Adrenal gland (tissue), 12 donors: ENCODE results near the gene NISCH. TPM values are rescaled to one million over a fixed set of nuclear protein-coding genes. Genes with fewer than 3 reads are reported as not detected.

Experiments used
- DNase-seq, 7 donors: peaks; one replicate each; pipeline ENCODE4 v3.0.0-alpha.2; 2019 to 2020
- H3K27ac ChIP-seq, 5 donors: fragments of 200-600 bp; sonication (generic) in 4 of 5; 1 replicate in 3 of 5; 2 replicates in 2 of 5; pipeline versions ENCODE4 v1.5.1 to v1.8.0; 2016 to 2020; ENCODE audit warnings: mild to moderate bottlenecking in 1 of 5
- H3K27me3 ChIP-seq: fragments of 200-600 bp; 2 replicates; pipeline ENCODE4 v1.8.0; 2021
- H3K36me3 ChIP-seq, 2 donors: fragments of 200-600 bp; replicated peaks in 1 of 2; 1 replicate in 1 of 2; 2 replicates in 1 of 2; pipeline versions ENCODE4 v1.5.1 to v1.8.0; 2018 to 2022
- H3K4me1 ChIP-seq, 2 donors: fragments of 200-600 bp; replicated peaks in 1 of 2; 1 replicate in 1 of 2; 2 replicates in 1 of 2; pipeline versions ENCODE4 v1.5.1 to v1.8.0; 2018 to 2021
- H3K4me3 ChIP-seq, 4 donors: fragments of 200-600 bp; sonication (generic) in 3 of 4; one replicate each; pipeline ENCODE4 v1.5.1; 2016 to 2018
- H3K9me3 ChIP-seq, 3 donors: fragments of 200-600 bp; sonication (generic) in 1 of 3; replicated peaks in 1 of 3; 1 replicate in 2 of 3; 2 replicates in 1 of 3; pipeline versions ENCODE4 v1.5.1 to v1.8.0; 2016 to 2021
- POLR2A ChIP-seq, 2 donors: fragments of 450-650 bp; IDR thresholded peaks; one replicate each; pipeline ENCODE4 v1.6.1; 2017; ENCODE audit warnings: antibody characterized with exemption in 2 of 2, mild to moderate bottlenecking in 2 of 2, moderate library complexity in 1 of 2
- WGBS, 4 donors: extraction: QIAGEN DNeasy Blood & Tissue Kit in 2 of 4; methylation state at CpG; one replicate each; pipeline versions ENCODE4 v1.1.5 to v1.1.7; 2013 to 2017; 5-methylcytosine and 5-hydroxymethylcytosine counted together
- intact Hi-C, 2 donors: fragments of 100-400 bp; cut with DNase I; formaldehyde crosslinking; loops; one replicate each; pipeline versions ENCODE4 v1.14.1 to v1.15.0; 2022 to 2023
- polyA plus RNA-seq, 3 donors: library from polyadenylated mRNA; stranded (reverse); fragments of 200-250 nt in 2 of 3; fragments of 350-450 nt in 1 of 3; fragmentation: Illumina TruSeq in 1 of 3; extraction: RNeasy Lipid Tissue Mini Kit (QIAGEN cat#74804) in 1 of 3; gene quantifications; one replicate each; pipeline ENCODE4 v1.2.3, GENCODE V29; 2013 to 2014
- total RNA-seq, 9 donors: library from RNA; depleted of rRNA in 4 of 9; stranded (reverse); fragments of >200 nt in 4 of 9; fragments of 120-200 nt in 1 of 9; fragmentation: NEBNext Ultra II Directional in 1 of 9; extraction: Animal tissue kit (Norgen Biotek cat#: 25700) in 1 of 9; gene quantifications; one replicate each; pipeline versions ENCODE4 v1.1.0 to v1.2.4, GENCODE V29; 2013 to 2023
- TF ChIP-seq, protein P1 (sequence below), 6 experiments: fragments of 450-650 bp in 4 of 6; fragments of 200-600 bp in 2 of 6; sonication (generic) in 1 of 6; IDR thresholded peaks; 1 replicate in 5 of 6; 2 replicates in 1 of 6; pipeline versions ENCODE4 v1.5.1 to v1.8.0; 2016 to 2021; ENCODE audit warnings: antibody characterized with exemption in 6 of 6, mild to moderate bottlenecking in 2 of 6, moderate library complexity in 1 of 6
- donor health status: healthy with polysubstance abuse.
- donor health status: Bipolar disorder and iron deficiency.
- donor health status: DM: yes; HTN: yes; CAD: no.
- donor health status: DM: no; HTN: no; CAD: no.
- donor health status: DM: no; HTN: no; CAD: no.
- donor health status: DM: yes; HTN: yes; CAD: no.

The NISCH gene
- total and polyA plus RNA-seq, 12 donors, result 39.4 to 186 (median 100) TPM

GRCh38 chr3:52483081-52483480, 27.7 kb downstream of the NISCH start:
- TF ChIP-seq, protein P1, sequence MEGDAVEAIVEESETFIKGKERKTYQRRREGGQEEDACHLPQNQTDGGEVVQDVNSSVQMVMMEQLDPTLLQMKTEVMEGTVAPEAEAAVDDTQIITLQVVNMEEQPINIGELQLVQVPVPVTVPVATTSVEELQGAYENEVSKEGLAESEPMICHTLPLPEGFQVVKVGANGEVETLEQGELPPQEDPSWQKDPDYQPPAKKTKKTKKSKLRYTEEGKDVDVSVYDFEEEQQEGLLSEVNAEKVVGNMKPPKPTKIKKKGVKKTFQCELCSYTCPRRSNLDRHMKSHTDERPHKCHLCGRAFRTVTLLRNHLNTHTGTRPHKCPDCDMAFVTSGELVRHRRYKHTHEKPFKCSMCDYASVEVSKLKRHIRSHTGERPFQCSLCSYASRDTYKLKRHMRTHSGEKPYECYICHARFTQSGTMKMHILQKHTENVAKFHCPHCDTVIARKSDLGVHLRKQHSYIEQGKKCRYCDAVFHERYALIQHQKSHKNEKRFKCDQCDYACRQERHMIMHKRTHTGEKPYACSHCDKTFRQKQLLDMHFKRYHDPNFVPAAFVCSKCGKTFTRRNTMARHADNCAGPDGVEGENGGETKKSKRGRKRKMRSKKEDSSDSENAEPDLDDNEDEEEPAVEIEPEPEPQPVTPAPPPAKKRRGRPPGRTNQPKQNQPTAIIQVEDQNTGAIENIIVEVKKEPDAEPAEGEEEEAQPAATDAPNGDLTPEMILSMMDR (IDR thresholded peaks at IDR 0.05), result peak in 1 of 6 experiments; percentile 3
- no peak for TF ChIP-seq POLR2A (IDR thresholded peaks at IDR 0.05)
- DNase-seq, result no peak
- peaks cover 31 to 66% of the 10 kb centered on the region in 2 donors for H3K4me1 ChIP-seq
- WGBS, 4 donors, result 79 to 91% (median 88%) methylated on average over 7 to 14 of the region's 14 CpGs
- peaks cover 0 to 75% of the 10 kb centered on the region in 2 donors for H3K36me3 ChIP-seq
- H3K9me3 ChIP-seq, result no peaks in the 10 kb centered on the region
- H3K27me3 ChIP-seq, result no peaks in the 10 kb centered on the region
- H3K4me3 ChIP-seq, result no peak overlapping the region
- peak overlapping the region; percentile 19 to 94 (median 78) for H3K27ac ChIP-seq
- intact Hi-C loops, result no loop called here

GRCh38 chr3:52483577-52484381, 28.4 kb downstream of the NISCH start:
- intact Hi-C loops, result no loop called here
- peaks cover 0 to 75% of the 10 kb centered on the region in 2 donors for H3K36me3 ChIP-seq
- 37 to 46% (median 44%) methylated on average over 13 of the region's 13 CpGs for WGBS, 4 donors

GRCh38 chr3:52484680-52485461, 29.5 kb downstream of the NISCH start:
- peak in 5 of 7 donors; percentile 64 to 71 (median 68) for DNase-seq
- TF ChIP-seq POLR2A (IDR thresholded peaks at IDR 0.05), result no peak
- TF ChIP-seq, protein P1 (IDR thresholded peaks at IDR 0.05), result no peak
- intact Hi-C loops, result loop anchor here in 1 of 2 donors (5.0 kb wide), 1 partner anchor 37 kb away; no protein-coding TSS in a partner anchor
- Histone ChIP-seq H3K9me3 (no peaks in the 10 kb centered on the region), H3K4me1 (peaks cover 34 to 62% of the 10 kb centered on the region in 2 donors), H3K27me3 (no peaks in the 10 kb centered on the region), H3K4me3 (no peak overlapping the region), H3K27ac (peak overlapping the region in 4 of 5 donors; percentile 64 to 94 (median 82)), H3K36me3 (peaks cover 0 to 75% of the 10 kb centered on the region in 2 donors)
- 55 to 63% (median 59%) methylated on average over 7 to 10 of the region's 10 CpGs for WGBS, 4 donors

More at GRCh38 chr3:52483577-52484381, 28.4 kb downstream of the NISCH start:
- peak in 6 of 7 donors; percentile 76 to 89 (median 84) for DNase-seq
- Histone ChIP-seq H3K9me3 (no peaks in the 10 kb centered on the region), H3K4me1 (peaks cover 31 to 66% of the 10 kb centered on the region in 2 donors), H3K27ac (peak overlapping the region; percentile 19 to 94 (median 78)), H3K27me3 (no peaks in the 10 kb centered on the region), H3K4me3 (no peak overlapping the region)
- peak in 1 of 2 donors; percentile 48 for TF ChIP-seq POLR2A (IDR thresholded peaks at IDR 0.05)
- TF ChIP-seq, protein P1 (IDR thresholded peaks at IDR 0.05), result no peak
